Measurements from ENCODE around the gene RDH8. TPM values are rescaled to one million over a fixed set of nuclear protein-coding genes. Genes with fewer than 3 reads are reported as not detected.

RDH8 gene
- total RNA-seq, 1 donor from 2014 or later = not detected

- Mint-ChIP-seq H3K4me1 (ENCODE audit: low read depth) (no peaks in the 10 kb centered on the region), H3K27me3 (ENCODE audit: low read depth) (no peaks in the 10 kb centered on the region), H3K36me3 (ENCODE audit: low read depth) (no peaks in the 10 kb centered on the region), H3K4me3 (ENCODE audit: low read depth) (no peak overlapping the region), H3K9me3 (no peaks in the 10 kb centered on the region), H3K27ac (no peak overlapping the region)
- no peak for DNase-seq (ENCODE audit: low spot score)
- intact Hi-C loops (cut with micrococcal nuclease) = no loop called here
Measured at GRCh38 chr19:9991425-9992191, 21.7 kb upstream of the RDH8 start.

DNA sequence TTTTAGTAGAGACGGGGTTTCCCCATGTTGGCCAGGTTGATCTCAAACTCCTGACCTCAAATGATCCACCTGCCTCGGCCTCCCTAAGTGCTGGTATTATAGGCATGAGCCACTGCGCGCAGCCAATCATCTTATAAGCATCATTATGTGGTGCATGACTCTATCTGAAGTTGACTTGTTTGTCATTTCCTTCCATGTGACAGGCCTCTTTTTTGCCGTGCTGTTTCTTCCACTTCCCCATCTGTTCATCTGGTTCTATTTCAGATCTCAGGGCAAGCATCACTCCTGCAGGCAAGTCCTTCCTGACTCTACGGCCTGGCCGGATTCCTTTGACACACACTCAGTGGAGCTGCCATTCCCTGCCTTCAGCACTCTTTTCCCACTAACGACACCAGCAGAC is 18.2 kb upstream of the RDH8 start:
- Mint-ChIP-seq H3K36me3 (ENCODE audit: low read depth) (no peaks in the 10 kb centered on the region), H3K9me3 (no peaks in the 10 kb centered on the region), H3K4me1 (ENCODE audit: low read depth) (peaks cover 2% of the 10 kb centered on the region), H3K27ac (no peak overlapping the region), H3K27me3 (ENCODE audit: low read depth) (peaks cover 5% of the 10 kb centered on the region), H3K4me3 (ENCODE audit: low read depth) (no peak overlapping the region)
- intact Hi-C loops (cut with micrococcal nuclease) = no loop called here
- no peak for DNase-seq (ENCODE audit: low spot score)

- H3K4me3 Mint-ChIP-seq (ENCODE audit: low read depth) = no peak overlapping the region
- peaks cover 6% of the 10 kb centered on the region for H3K27me3 Mint-ChIP-seq (ENCODE audit: low read depth)
- H3K27ac Mint-ChIP-seq = no peak overlapping the region
- no peak for DNase-seq (ENCODE audit: low spot score)
- H3K9me3 Mint-ChIP-seq = no peaks in the 10 kb centered on the region
- no peaks in the 10 kb centered on the region for H3K36me3 Mint-ChIP-seq (ENCODE audit: low read depth)
- peaks cover 3% of the 10 kb centered on the region for H3K4me1 Mint-ChIP-seq (ENCODE audit: low read depth)
- intact Hi-C loops (cut with micrococcal nuclease) = no loop called here
Measured at GRCh38 chr19:9995999-9996398, 17.3 kb upstream of the RDH8 start.

GRCh38 chr19:9996541-9996940 is 16.7 kb upstream of the RDH8 start:
- DNase-seq (ENCODE audit: low spot score) = no peak
- intact Hi-C loops (cut with micrococcal nuclease) = no loop called here
- Mint-ChIP-seq H3K4me3 (ENCODE audit: low read depth) (no peak overlapping the region), H3K36me3 (ENCODE audit: low read depth) (no peaks in the 10 kb centered on the region), H3K9me3 (no peaks in the 10 kb centered on the region), H3K27ac (no peak overlapping the region), H3K4me1 (ENCODE audit: low read depth) (peaks cover 3% of the 10 kb centered on the region), H3K27me3 (ENCODE audit: low read depth) (peaks cover 6% of the 10 kb centered on the region)

DNA sequence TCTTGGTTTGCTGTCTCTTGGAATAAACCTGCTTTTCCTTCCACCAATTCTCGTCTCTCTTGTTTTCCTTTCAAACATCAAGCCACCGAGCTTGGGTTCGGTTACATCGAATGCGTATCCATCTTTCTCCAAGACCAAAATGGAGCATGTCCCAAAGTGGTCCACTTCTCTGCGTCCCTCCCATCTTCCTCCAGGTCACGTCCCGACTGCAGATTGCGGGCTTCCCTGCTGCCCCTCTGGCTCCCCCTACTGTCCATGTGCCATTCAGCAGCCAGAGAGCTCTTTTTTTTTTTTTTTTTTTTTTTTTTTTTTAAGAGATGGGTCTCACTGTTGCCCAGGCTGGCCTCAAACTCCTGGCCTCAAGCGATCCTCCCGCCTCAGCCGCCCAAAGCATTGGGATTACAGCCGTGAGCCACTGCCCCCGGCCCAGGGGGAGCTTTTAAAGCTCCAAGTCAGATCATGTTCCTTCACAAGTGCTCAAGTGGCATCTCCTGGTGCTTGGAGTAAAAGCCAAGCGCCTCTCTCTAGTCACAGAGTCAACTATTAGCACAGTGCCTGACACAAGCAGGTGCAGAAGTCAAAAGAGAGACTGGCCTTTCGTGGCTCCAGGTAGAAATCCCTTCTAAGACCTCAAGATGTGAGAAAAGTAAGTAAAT is 13.0 kb upstream of the RDH8 start:
- Mint-ChIP-seq H3K9me3 (no peaks in the 10 kb centered on the region), H3K4me1 (ENCODE audit: low read depth) (peaks cover 6% of the 10 kb centered on the region), H3K27ac (no peak overlapping the region), H3K4me3 (ENCODE audit: low read depth) (no peak overlapping the region), H3K36me3 (ENCODE audit: low read depth) (no peaks in the 10 kb centered on the region), H3K27me3 (ENCODE audit: low read depth) (peaks cover 6% of the 10 kb centered on the region)
- DNase-seq (ENCODE audit: low spot score) = peak; percentile 51
- intact Hi-C loops (cut with micrococcal nuclease) = loop anchor here (1.0 kb wide), 1 partner anchor 66 kb away; no protein-coding TSS in a partner anchor

DNA sequence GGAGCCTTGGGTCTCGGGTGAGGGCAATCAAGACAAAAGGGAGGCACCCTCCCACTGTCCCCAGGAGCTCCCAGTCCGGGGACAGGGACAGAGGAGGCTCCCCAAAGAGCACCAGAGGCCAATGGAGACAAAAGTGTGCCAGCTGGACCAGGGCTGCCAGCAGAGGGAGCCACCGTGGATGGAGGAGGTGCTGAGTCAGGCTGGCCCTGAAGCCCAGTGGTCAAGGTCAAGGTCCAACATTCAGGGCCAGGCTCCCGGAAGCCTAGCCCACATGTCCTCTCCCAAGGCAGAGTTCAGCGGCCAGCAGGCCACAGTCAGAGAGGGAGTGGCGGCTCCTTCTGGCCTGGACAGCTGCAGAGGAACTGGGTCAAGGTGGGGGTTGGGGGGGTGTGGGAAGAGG is 11.4 kb upstream of the RDH8 start:
- Mint-ChIP-seq H3K9me3 (no peaks in the 10 kb centered on the region), H3K36me3 (ENCODE audit: low read depth) (no peaks in the 10 kb centered on the region), H3K4me3 (ENCODE audit: low read depth) (no peak overlapping the region), H3K27me3 (ENCODE audit: low read depth) (peaks cover 5% of the 10 kb centered on the region), H3K27ac (no peak overlapping the region), H3K4me1 (ENCODE audit: low read depth) (peaks cover 10% of the 10 kb centered on the region)
- intact Hi-C loops (cut with micrococcal nuclease) = no loop called here
- no peak for DNase-seq (ENCODE audit: low spot score)

DNA sequence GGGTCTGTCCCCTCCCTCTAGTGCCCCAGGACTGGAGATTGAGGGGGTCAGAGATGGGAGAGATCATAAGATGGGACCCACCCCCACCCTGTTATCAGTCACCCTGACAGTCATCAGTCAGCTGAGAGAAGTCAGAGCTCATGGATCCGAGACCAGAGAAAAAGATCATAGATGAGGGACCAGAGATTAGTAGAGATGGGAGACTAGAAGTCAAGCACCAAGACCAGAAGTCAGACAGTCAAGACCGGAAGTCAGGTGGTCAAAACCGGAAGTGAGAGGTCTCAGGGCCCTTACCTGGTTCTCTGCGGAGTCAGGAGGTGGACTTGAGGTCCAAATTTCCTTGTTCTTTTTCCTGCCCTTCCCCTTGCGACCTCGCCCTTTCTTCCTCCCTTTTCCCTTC is 10.0 kb upstream of the RDH8 start:
- H3K27me3 Mint-ChIP-seq (ENCODE audit: low read depth) = peaks cover 10% of the 10 kb centered on the region
- H3K4me3 Mint-ChIP-seq (ENCODE audit: low read depth) = no peak overlapping the region
- DNase-seq (ENCODE audit: low spot score) = no peak
- H3K36me3 Mint-ChIP-seq (ENCODE audit: low read depth) = no peaks in the 10 kb centered on the region
- H3K4me1 Mint-ChIP-seq (ENCODE audit: low read depth) = peaks cover 13% of the 10 kb centered on the region
- no peak overlapping the region for H3K27ac Mint-ChIP-seq
- H3K9me3 Mint-ChIP-seq = no peaks in the 10 kb centered on the region
- intact Hi-C loops (cut with micrococcal nuclease) = no loop called here

GRCh38 chr19:10004617-10005016 is 8.7 kb upstream of the RDH8 start:
- intact Hi-C loops (cut with micrococcal nuclease) = no loop called here
- Mint-ChIP-seq H3K4me3 (ENCODE audit: low read depth) (no peak overlapping the region), H3K27me3 (ENCODE audit: low read depth) (peaks cover 19% of the 10 kb centered on the region), H3K36me3 (ENCODE audit: low read depth) (no peaks in the 10 kb centered on the region), H3K4me1 (ENCODE audit: low read depth) (peaks cover 15% of the 10 kb centered on the region), H3K9me3 (no peaks in the 10 kb centered on the region), H3K27ac (no peak overlapping the region)
- DNase-seq (ENCODE audit: low spot score) = no peak

- Mint-ChIP-seq H3K36me3 (ENCODE audit: low read depth) (no peaks in the 10 kb centered on the region), H3K27ac (no peak overlapping the region), H3K4me3 (ENCODE audit: low read depth) (no peak overlapping the region), H3K9me3 (no peaks in the 10 kb centered on the region), H3K27me3 (ENCODE audit: low read depth) (peaks cover 22% of the 10 kb centered on the region), H3K4me1 (ENCODE audit: low read depth) (peaks cover 15% of the 10 kb centered on the region)
- DNase-seq (ENCODE audit: low spot score) = no peak
- intact Hi-C loops (cut with micrococcal nuclease) = no loop called here
Measured at GRCh38 chr19:10005632-10006334, 7.5 kb upstream of the RDH8 start.

- peaks cover 15% of the 10 kb centered on the region for H3K4me1 Mint-ChIP-seq (ENCODE audit: low read depth)
- no peak overlapping the region for H3K4me3 Mint-ChIP-seq (ENCODE audit: low read depth)
Measured at GRCh38 chr19:10006335-10006708, 7.0 kb upstream of the RDH8 start.

DNA sequence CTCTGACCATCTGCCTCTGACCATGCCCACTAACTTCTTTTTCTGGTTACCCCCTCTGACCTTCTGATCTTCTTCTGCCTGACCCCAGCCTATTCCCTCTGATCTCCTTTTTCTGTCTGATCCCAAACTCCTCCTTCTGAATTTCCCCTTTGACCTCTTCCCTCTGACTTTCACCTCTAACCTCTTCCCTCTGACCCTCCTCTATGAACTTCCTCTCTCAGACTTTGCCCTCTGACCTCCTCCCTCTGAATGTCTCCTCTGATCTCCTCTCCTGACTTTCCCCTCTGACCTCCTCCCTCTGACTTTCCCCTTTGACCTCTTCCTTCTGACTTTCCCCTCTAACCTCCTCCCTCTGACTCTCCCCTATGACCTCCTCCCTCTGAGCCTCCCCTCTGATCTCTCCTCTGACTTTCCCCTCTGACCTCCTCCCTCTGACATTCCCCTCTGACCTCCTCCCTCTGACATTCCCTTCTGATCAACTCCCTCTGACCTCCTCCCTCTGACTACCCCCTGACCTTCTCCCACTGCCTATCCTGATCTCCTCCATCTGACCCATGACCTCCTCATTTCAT is 6.4 kb upstream of the RDH8 start:
- Mint-ChIP-seq H3K27me3 (ENCODE audit: low read depth) (peaks cover 28% of the 10 kb centered on the region), H3K4me1 (ENCODE audit: low read depth) (peaks cover 15% of the 10 kb centered on the region), H3K36me3 (ENCODE audit: low read depth) (no peaks in the 10 kb centered on the region), H3K4me3 (ENCODE audit: low read depth) (no peak overlapping the region), H3K9me3 (no peaks in the 10 kb centered on the region), H3K27ac (no peak overlapping the region)
- intact Hi-C loops (cut with micrococcal nuclease) = no loop called here
- DNase-seq (ENCODE audit: low spot score) = no peak

More at GRCh38 chr19:10006335-10006708, 7.0 kb upstream of the RDH8 start:
- DNase-seq (ENCODE audit: low spot score) = no peak
- no peak overlapping the region for H3K27ac Mint-ChIP-seq
- intact Hi-C loops (cut with micrococcal nuclease) = no loop called here
- no peaks in the 10 kb centered on the region for H3K9me3 Mint-ChIP-seq
- no peaks in the 10 kb centered on the region for H3K36me3 Mint-ChIP-seq (ENCODE audit: low read depth)
- peaks cover 26% of the 10 kb centered on the region for H3K27me3 Mint-ChIP-seq (ENCODE audit: low read depth)

GRCh38 chr19:10007371-10008183 is 5.7 kb upstream of the RDH8 start:
- Mint-ChIP-seq H3K27ac (no peak overlapping the region), H3K4me1 (ENCODE audit: low read depth) (peaks cover 15% of the 10 kb centered on the region), H3K4me3 (ENCODE audit: low read depth) (no peak overlapping the region), H3K9me3 (no peaks in the 10 kb centered on the region), H3K27me3 (ENCODE audit: low read depth) (peaks cover 32% of the 10 kb centered on the region), H3K36me3 (ENCODE audit: low read depth) (no peaks in the 10 kb centered on the region)
- intact Hi-C loops (cut with micrococcal nuclease) = no loop called here
- DNase-seq (ENCODE audit: low spot score) = no peak

Measured in activated T-helper 2 cell treated with anti-CD3 and anti-CD28 coated beads, Interferon-gamma antibody, Interleukin-2, Interleukin-4, amounts not matched to agents 10 μg/mL and 5 μg/mL and 100 μg/mL, durations not matched to agents 14 hours and 24 hours and 36 hours (primary cell).